ENCODE data around the gene SRC. TPM values are rescaled to one million over a fixed set of nuclear protein-coding genes. Genes with fewer than 3 reads are reported as not detected.

The SRC gene
- total and polyA plus RNA-seq, 2 experiments from 2014 or later, result 8.0 to 25.9 TPM

- H3F3A ChIP-seq (replicated peaks; ENCODE audit: low read depth), result no peaks in the 10 kb centered on the region
- Mint-ChIP-seq H3K36me3 (ENCODE audit: low read depth) (no peaks in the 10 kb centered on the region), H3K4me1 (peaks cover 10% of the 10 kb centered on the region), H3K4me3 (no peak overlapping the region), H3K27me3 (ENCODE audit: insufficient read depth, low read depth, poor library complexity) (peaks cover 2% of the 10 kb centered on the region), H3K9me3 (no peaks in the 10 kb centered on the region), H3K27ac (no peak overlapping the region)
- H3K9me2 ChIP-seq (ENCODE audit: insufficient read depth), result peaks cover 13% of the 10 kb centered on the region; the same call in 1 of the 2 replicates
- no peaks in the 10 kb centered on the region for H4K20me1 ChIP-seq (replicated peaks; ENCODE audit: insufficient read depth)
- no peaks in the 10 kb centered on the region for H3K79me2 ChIP-seq (replicated peaks; ENCODE audit: insufficient read depth)
- TF ChIP-seq, protein P1, sequence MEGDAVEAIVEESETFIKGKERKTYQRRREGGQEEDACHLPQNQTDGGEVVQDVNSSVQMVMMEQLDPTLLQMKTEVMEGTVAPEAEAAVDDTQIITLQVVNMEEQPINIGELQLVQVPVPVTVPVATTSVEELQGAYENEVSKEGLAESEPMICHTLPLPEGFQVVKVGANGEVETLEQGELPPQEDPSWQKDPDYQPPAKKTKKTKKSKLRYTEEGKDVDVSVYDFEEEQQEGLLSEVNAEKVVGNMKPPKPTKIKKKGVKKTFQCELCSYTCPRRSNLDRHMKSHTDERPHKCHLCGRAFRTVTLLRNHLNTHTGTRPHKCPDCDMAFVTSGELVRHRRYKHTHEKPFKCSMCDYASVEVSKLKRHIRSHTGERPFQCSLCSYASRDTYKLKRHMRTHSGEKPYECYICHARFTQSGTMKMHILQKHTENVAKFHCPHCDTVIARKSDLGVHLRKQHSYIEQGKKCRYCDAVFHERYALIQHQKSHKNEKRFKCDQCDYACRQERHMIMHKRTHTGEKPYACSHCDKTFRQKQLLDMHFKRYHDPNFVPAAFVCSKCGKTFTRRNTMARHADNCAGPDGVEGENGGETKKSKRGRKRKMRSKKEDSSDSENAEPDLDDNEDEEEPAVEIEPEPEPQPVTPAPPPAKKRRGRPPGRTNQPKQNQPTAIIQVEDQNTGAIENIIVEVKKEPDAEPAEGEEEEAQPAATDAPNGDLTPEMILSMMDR (conservative IDR thresholded peaks at IDR 0.05; ENCODE audit: low read depth in 2 of 2), result no peak
- TF ChIP-seq JUNB (IDR thresholded peaks at IDR 0.05; ENCODE audit: unreplicated experiment) (no peak), NANOG (IDR thresholded peaks at IDR 0.05; ENCODE audit: borderline replicate concordance) (no peak), EZH2phosphoT487 (IDR thresholded peaks at IDR 0.05; ENCODE audit: unreplicated experiment) (no peak), ETS1 (IDR thresholded peaks at IDR 0.05) (no peak), ZNF331 (CRISPR knock-in tag; IDR thresholded peaks at IDR 0.05; ENCODE audit: low read depth) (no peak), ZNF114 (CRISPR knock-in tag; IDR thresholded peaks at IDR 0.05) (no peak), EZH2 (IDR thresholded peaks at IDR 0.05; ENCODE audit: low read depth, unreplicated experiment) (no peak), CREB1 (CRISPR knock-in tag; IDR thresholded peaks at IDR 0.05; ENCODE audit: low read depth) (no peak), POLR2AphosphoS5 (IDR thresholded peaks at IDR 0.05; ENCODE audit: low read depth) (no peak), STAT1 (IDR thresholded peaks at IDR 0.05; ENCODE audit: unreplicated experiment) (no peak)
- TF ChIP-seq, protein P2, sequence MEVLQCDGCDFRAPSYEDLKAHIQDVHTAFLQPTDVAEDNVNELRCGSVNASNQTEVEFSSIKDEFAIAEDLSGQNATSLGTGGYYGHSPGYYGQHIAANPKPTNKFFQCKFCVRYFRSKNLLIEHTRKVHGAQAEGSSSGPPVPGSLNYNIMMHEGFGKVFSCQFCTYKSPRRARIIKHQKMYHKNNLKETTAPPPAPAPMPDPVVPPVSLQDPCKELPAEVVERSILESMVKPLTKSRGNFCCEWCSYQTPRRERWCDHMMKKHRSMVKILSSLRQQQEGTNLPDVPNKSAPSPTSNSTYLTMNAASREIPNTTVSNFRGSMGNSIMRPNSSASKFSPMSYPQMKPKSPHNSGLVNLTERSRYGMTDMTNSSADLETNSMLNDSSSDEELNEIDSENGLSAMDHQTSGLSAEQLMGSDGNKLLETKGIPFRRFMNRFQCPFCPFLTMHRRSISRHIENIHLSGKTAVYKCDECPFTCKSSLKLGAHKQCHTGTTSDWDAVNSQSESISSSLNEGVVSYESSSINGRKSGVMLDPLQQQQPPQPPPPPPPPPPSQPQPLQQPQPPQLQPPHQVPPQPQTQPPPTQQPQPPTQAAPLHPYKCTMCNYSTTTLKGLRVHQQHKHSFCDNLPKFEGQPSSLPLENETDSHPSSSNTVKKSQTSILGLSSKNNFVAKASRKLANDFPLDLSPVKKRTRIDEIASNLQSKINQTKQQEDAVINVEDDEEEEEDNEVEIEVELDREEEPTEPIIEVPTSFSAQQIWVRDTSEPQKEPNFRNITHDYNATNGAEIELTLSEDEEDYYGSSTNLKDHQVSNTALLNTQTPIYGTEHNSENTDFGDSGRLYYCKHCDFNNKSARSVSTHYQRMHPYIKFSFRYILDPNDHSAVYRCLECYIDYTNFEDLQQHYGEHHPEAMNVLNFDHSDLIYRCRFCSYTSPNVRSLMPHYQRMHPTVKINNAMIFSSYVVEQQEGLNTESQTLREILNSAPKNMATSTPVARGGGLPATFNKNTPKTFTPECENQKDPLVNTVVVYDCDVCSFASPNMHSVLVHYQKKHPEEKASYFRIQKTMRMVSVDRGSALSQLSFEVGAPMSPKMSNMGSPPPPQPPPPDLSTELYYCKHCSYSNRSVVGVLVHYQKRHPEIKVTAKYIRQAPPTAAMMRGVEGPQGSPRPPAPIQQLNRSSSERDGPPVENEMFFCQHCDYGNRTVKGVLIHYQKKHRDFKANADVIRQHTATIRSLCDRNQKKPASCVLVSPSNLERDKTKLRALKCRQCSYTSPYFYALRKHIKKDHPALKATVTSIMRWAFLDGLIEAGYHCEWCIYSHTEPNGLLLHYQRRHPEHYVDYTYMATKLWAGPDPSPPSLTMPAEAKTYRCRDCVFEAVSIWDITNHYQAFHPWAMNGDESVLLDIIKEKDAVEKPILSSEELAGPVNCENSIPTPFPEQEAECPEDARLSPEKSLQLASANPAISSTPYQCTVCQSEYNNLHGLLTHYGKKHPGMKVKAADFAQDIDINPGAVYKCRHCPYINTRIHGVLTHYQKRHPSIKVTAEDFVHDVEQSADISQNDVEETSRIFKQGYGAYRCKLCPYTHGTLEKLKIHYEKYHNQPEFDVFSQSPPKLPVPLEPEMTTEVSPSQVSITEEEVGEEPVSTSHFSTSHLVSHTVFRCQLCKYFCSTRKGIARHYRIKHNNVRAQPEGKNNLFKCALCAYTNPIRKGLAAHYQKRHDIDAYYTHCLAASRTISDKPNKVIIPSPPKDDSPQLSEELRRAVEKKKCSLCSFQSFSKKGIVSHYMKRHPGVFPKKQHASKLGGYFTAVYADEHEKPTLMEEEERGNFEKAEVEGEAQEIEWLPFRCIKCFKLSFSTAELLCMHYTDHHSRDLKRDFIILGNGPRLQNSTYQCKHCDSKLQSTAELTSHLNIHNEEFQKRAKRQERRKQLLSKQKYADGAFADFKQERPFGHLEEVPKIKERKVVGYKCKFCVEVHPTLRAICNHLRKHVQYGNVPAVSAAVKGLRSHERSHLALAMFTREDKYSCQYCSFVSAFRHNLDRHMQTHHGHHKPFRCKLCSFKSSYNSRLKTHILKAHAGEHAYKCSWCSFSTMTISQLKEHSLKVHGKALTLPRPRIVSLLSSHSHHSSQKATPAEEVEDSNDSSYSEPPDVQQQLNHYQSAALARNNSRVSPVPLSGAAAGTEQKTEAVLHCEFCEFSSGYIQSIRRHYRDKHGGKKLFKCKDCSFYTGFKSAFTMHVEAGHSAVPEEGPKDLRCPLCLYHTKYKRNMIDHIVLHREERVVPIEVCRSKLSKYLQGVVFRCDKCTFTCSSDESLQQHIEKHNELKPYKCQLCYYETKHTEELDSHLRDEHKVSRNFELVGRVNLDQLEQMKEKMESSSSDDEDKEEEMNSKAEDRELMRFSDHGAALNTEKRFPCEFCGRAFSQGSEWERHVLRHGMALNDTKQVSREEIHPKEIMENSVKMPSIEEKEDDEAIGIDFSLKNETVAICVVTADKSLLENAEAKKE (CRISPR knock-in tag; IDR thresholded peaks at IDR 0.05), result no peak
- TF ChIP-seq, protein P3, sequence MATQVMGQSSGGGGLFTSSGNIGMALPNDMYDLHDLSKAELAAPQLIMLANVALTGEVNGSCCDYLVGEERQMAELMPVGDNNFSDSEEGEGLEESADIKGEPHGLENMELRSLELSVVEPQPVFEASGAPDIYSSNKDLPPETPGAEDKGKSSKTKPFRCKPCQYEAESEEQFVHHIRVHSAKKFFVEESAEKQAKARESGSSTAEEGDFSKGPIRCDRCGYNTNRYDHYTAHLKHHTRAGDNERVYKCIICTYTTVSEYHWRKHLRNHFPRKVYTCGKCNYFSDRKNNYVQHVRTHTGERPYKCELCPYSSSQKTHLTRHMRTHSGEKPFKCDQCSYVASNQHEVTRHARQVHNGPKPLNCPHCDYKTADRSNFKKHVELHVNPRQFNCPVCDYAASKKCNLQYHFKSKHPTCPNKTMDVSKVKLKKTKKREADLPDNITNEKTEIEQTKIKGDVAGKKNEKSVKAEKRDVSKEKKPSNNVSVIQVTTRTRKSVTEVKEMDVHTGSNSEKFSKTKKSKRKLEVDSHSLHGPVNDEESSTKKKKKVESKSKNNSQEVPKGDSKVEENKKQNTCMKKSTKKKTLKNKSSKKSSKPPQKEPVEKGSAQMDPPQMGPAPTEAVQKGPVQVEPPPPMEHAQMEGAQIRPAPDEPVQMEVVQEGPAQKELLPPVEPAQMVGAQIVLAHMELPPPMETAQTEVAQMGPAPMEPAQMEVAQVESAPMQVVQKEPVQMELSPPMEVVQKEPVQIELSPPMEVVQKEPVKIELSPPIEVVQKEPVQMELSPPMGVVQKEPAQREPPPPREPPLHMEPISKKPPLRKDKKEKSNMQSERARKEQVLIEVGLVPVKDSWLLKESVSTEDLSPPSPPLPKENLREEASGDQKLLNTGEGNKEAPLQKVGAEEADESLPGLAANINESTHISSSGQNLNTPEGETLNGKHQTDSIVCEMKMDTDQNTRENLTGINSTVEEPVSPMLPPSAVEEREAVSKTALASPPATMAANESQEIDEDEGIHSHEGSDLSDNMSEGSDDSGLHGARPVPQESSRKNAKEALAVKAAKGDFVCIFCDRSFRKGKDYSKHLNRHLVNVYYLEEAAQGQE (IDR thresholded peaks at IDR 0.05; ENCODE audit: unreplicated experiment), result no peak
- H2AFZ ChIP-seq, result no peak overlapping the region
- H3K36me3 ChIP-seq (ENCODE audit: insufficient read depth), result no peaks in the 10 kb centered on the region
- no peak overlapping the region for H3K4me2 ChIP-seq
- DNase-seq (ENCODE audit: low spot score), result no peak
- ATAC-seq, result no peak
- H3K4me1 ChIP-seq (ENCODE audit: insufficient read depth), result peaks cover 7% of the 10 kb centered on the region
- H3K27me3 ChIP-seq (ENCODE audit: insufficient read depth), result no peaks in the 10 kb centered on the region
- no peak overlapping the region for H3K27ac ChIP-seq (ENCODE audit: low read depth)
- H3K4me3 ChIP-seq, result no peak overlapping the region
These were observed 81.0 kb downstream of the SRC start for GRCh38 chr20:37426978-37427377.
